Transverse colon (tissue), 4 donors: Measurements from ENCODE around the gene DZIP1L. TPM values are rescaled to one million over a fixed set of nuclear protein-coding genes. Genes with fewer than 3 reads are reported as not detected.

Experiments used
- DNase-seq: peaks from one replicate; pipeline ENCODE4 v3.0.0-alpha.2; 2019
- H3K27ac ChIP-seq, 4 donors: fragments of 200-600 bp; sonication (generic); 2 replicates each; pipeline ENCODE4 v1.5.1; 2016 to 2018; ENCODE audit warnings: inconsistent platforms in 4 of 4
- H3K27me3 ChIP-seq: fragments of 200-600 bp; sonication (generic); 2 replicates; pipeline ENCODE4 v1.5.1; 2017; ENCODE audit warnings: inconsistent platforms
- H3K36me3 ChIP-seq, 4 donors: fragments of 200-600 bp; sonication (generic); 2 replicates each; pipeline ENCODE4 v1.5.1; 2017 to 2019; ENCODE audit warnings: inconsistent platforms in 4 of 4
- H3K4me1 ChIP-seq, 4 donors: fragments of 200-600 bp; sonication (generic); 2 replicates each; pipeline ENCODE4 v1.5.1; 2017 to 2020; ENCODE audit warnings: inconsistent platforms in 4 of 4
- H3K4me3 ChIP-seq, 4 donors: fragments of 200-600 bp; sonication (generic); 1 replicate in 1 of 4; 2 replicates in 3 of 4; pipeline versions ENCODE4 v1.5.1 to v1.6.1; 2017 to 2019; ENCODE audit warnings: inconsistent platforms in 4 of 4
- H3K9me3 ChIP-seq, 2 donors: fragments of 200-600 bp; sonication (generic); 2 replicates each; pipeline ENCODE4 v1.5.1; 2017 to 2019; ENCODE audit warnings: inconsistent platforms in 2 of 2
- CTCF ChIP-seq, 5 experiments: fragments of 200-600 bp in 3 of 5; fragments of 450-650 bp in 2 of 5; sonication (generic) in 3 of 5; IDR thresholded peaks; 1 replicate in 2 of 5; 2 replicates in 3 of 5; pipeline ENCODE4 v1.5.1; 2016 to 2017; ENCODE audit warnings: antibody characterized with exemption in 5 of 5, inconsistent platforms in 3 of 5, mild to moderate bottlenecking in 2 of 5, moderate library complexity in 1 of 5
- EP300 ChIP-seq: sonication (generic); formaldehyde crosslinking; IDR thresholded peaks from one replicate; pipeline ENCODE4 v1.6.1; 2017; ENCODE audit warnings: antibody characterized with exemption, low read depth
- POLR2A ChIP-seq: fragments of 450-650 bp; IDR thresholded peaks from one replicate; pipeline ENCODE4 v1.6.1; 2016; ENCODE audit warnings: antibody characterized with exemption, mild to moderate bottlenecking, moderate library complexity
- POLR2AphosphoS5 ChIP-seq, 3 donors: sonication (generic); formaldehyde crosslinking; IDR thresholded peaks; one replicate each; pipeline ENCODE4 v1.6.1; 2016; ENCODE audit warnings: antibody characterized with exemption in 3 of 3
- WGBS, 2 donors: methylation state at CpG; one replicate each; pipeline ENCODE4 v1.1.5; 2018; ENCODE audit warnings: low coverage in 1 of 2; 5-methylcytosine and 5-hydroxymethylcytosine counted together
- in situ Hi-C, 4 donors: fragments of 200-750 bp; cut with MboI; loops; one replicate each; pipeline versions ENCODE4 v1.15.0 to v1.15.1; 2017; ENCODE audit warnings: low sequenced_read_pairs in 3 of 4, low pct_ligation_motif_present in 1 of 4, low pct_unique_long_range_greater_than_20kb in 1 of 4
- intact Hi-C: fragments of 100-400 bp; cut with DNase I; formaldehyde crosslinking; loops from one replicate; pipeline ENCODE4 v1.15.1; 2023; ENCODE audit warnings: low total_unique reads
- total RNA-seq, 4 donors: library from RNA; depleted of rRNA; stranded (reverse); fragments of >200 nt; gene quantifications; one replicate each; pipeline ENCODE4 v1.1.0, GENCODE V29; 2016

The DZIP1L gene
- total RNA-seq, 4 donors from 2014 or later, result 4.6 to 13.0 (median 5.1) TPM; not detected in 1

DNA sequence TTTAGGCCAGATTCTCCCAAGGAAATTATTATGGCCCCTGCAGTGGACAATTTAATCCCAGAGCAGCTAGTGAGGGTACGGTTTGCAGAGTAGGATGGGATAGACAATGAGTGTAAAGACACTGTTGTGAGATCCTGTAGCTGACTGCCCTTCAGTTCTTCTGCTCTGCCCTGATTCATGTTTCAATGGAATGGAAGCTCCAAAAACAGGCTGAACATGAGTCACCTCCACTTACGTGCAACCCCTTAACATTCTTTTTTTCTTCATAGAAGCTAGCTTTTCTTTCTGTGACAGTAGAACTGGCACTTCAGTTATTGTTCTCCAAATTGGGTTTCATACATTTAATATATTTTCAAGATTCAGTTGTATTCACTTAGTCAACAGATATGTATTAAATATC, 73.4 kb downstream of the DZIP1L start:
- 79% methylated on average over 2 of the region's 2 CpGs; no CpG with 5 or more reads in 1 of the 2 donors for WGBS, 2 donors
- H3K9me3 ChIP-seq, result no peaks in the 10 kb centered on the region
- intact Hi-C loops (no loop called here), in situ Hi-C loops (no loop called here)
- no peak overlapping the region for H3K27ac ChIP-seq
- DNase-seq, result no peak
- H3K27me3 ChIP-seq, result no peaks in the 10 kb centered on the region
- H3K4me1 ChIP-seq, result no peaks in the 10 kb centered on the region
- no peak overlapping the region for H3K4me3 ChIP-seq
- TF ChIP-seq POLR2A (no peak), CTCF (IDR thresholded peaks at IDR 0.05) (no peak), POLR2AphosphoS5 (IDR thresholded peaks at IDR 0.05) (no peak), EP300 (no peak)
- H3K36me3 ChIP-seq, result no peaks in the 10 kb centered on the region

- Histone ChIP-seq H3K9me3 (no peaks in the 10 kb centered on the region), H3K27ac (no peak overlapping the region), H3K36me3 (no peaks in the 10 kb centered on the region), H3K4me3 (no peak overlapping the region), H3K27me3 (no peaks in the 10 kb centered on the region), H3K4me1 (no peaks in the 10 kb centered on the region)
- intact Hi-C loops, result no loop called here
- WGBS, 2 donors, result 78 to 88% methylated on average over 3 to 4 of the region's 4 CpGs
- TF ChIP-seq POLR2A (no peak), EP300 (no peak), CTCF (IDR thresholded peaks at IDR 0.05) (no peak), POLR2AphosphoS5 (IDR thresholded peaks at IDR 0.05) (no peak)
- DNase-seq, result no peak
- in situ Hi-C loops, result no loop called here
Measured at GRCh38 chr3:138038725-138039462, 76.5 kb downstream of the DZIP1L start.

DNA sequence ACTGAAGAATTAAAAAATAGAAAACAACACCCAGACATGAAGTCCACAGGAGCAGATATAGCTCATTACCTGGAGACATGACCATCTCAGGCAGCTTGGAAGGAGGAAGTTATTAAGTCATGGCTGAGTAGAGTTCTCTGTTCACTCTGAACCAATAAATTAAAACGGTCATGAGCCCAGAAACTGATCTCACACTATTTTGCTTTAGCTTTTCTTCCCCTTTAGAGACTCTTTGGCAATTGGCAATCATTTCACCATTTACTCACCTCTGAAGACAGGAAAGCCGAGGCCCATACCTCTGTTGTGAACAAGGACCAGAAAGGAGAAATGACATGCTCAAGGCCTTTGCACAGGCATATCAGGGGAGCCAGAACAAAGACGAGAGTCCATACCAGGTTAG, 78.8 kb downstream of the DZIP1L start:
- DNase-seq, result no peak
- in situ Hi-C loops (no loop called here), intact Hi-C loops (no loop called here)
- no peak overlapping the region for H3K4me3 ChIP-seq
- no peaks in the 10 kb centered on the region for H3K36me3 ChIP-seq
- H3K9me3 ChIP-seq, result no peaks in the 10 kb centered on the region
- TF ChIP-seq POLR2AphosphoS5 (IDR thresholded peaks at IDR 0.05) (no peak), POLR2A (no peak), CTCF (IDR thresholded peaks at IDR 0.05) (no peak), EP300 (no peak)
- no peaks in the 10 kb centered on the region for H3K27me3 ChIP-seq
- H3K27ac ChIP-seq, result no peak overlapping the region
- WGBS, 2 donors, result 65 to 69% methylated on average over 2 to 3 of the region's 3 CpGs
- H3K4me1 ChIP-seq, result no peaks in the 10 kb centered on the region

DNA sequence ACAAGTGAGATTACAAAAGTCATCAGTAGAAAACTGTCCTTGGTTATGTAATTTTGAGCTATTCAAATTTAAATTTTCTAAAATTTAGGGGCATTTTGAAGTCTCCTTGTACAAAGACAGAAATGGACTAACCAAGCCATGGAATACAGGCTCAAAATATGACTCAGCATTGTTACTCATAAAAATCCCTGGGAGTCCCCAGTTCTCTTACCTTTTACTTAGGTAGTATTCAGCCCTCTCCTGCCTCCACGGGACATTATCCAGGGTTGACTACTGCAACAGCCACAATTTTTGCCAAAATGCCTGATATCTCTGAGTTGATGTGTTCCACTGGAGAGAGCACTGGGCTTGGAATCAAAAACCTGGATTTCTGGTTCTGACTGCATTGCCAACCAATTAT, 80.5 kb downstream of the DZIP1L start:
- in situ Hi-C loops, result no loop called here
- TF ChIP-seq POLR2AphosphoS5 (IDR thresholded peaks at IDR 0.05) (no peak), EP300 (no peak), CTCF (IDR thresholded peaks at IDR 0.05) (no peak), POLR2A (no peak)
- no peak for DNase-seq
- Histone ChIP-seq H3K9me3 (no peaks in the 10 kb centered on the region), H3K27ac (no peak overlapping the region), H3K27me3 (no peaks in the 10 kb centered on the region), H3K36me3 (no peaks in the 10 kb centered on the region), H3K4me3 (no peak overlapping the region), H3K4me1 (no peaks in the 10 kb centered on the region)
- 73 to 81% methylated on average over 1 of the region's 1 CpG for WGBS, 2 donors
- intact Hi-C loops, result no loop called here
